NB4 (cell line): ENCODE results near the gene CENPF.

ENCODE experiments used
- DNase-seq: peaks from one replicate; pipeline ENCODE4 v3.0.0; 2010; ENCODE audit warnings: low read depth
- H3K4me3 ChIP-seq: one replicate; pipeline ENCODE4 v1.5.1; 2011; ENCODE audit warnings: mild to moderate bottlenecking, low read depth, low read length, moderate library complexity
- MYC ChIP-seq: IDR thresholded peaks from 2 replicates; pipeline ENCODE4 v1.6.1; 2011; ENCODE audit warnings: low read depth, low read length
- POLR2A ChIP-seq: IDR thresholded peaks from 2 replicates; pipeline ENCODE4 v1.6.1; 2011; ENCODE audit warnings: mild to moderate bottlenecking; ENCODE audit not compliant: insufficient read length; ENCODE audit errors: extremely low read depth
- TF ChIP-seq, protein P1 (sequence below): IDR thresholded peaks from 2 replicates; pipeline ENCODE4 v1.6.1; 2011; ENCODE audit warnings: low read depth, low read length
- TF ChIP-seq, protein P2 (sequence below): IDR thresholded peaks from one replicate; pipeline ENCODE4 v1.5.1; 2012; ENCODE audit warnings: low read depth, low read length

Gene CENPF

DNA sequence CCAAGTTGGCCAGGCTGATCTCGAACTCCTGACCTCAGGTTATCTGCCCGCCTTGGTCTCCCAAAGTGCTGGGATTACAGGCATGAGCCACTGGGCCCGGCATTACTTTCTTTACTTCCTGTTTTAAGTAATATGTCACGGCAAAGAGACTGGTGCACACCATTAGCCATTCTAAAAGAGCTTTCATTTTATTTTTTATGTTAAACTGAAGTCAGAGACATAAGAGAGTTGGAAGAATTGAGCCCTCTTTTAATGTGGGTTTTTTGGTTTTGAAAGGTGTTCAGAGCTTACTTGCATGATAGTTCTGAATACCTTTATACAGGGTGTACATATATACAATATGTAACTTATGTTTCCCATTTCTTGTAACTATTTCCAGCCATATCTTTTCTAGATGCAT lies 14.3 kb downstream of the CENPF start:
- no peak overlapping the region for H3K4me3 ChIP-seq
- TF ChIP-seq, protein P1, sequence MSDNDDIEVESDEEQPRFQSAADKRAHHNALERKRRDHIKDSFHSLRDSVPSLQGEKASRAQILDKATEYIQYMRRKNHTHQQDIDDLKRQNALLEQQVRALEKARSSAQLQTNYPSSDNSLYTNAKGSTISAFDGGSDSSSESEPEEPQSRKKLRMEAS = no peak
- TF ChIP-seq, protein P2, sequence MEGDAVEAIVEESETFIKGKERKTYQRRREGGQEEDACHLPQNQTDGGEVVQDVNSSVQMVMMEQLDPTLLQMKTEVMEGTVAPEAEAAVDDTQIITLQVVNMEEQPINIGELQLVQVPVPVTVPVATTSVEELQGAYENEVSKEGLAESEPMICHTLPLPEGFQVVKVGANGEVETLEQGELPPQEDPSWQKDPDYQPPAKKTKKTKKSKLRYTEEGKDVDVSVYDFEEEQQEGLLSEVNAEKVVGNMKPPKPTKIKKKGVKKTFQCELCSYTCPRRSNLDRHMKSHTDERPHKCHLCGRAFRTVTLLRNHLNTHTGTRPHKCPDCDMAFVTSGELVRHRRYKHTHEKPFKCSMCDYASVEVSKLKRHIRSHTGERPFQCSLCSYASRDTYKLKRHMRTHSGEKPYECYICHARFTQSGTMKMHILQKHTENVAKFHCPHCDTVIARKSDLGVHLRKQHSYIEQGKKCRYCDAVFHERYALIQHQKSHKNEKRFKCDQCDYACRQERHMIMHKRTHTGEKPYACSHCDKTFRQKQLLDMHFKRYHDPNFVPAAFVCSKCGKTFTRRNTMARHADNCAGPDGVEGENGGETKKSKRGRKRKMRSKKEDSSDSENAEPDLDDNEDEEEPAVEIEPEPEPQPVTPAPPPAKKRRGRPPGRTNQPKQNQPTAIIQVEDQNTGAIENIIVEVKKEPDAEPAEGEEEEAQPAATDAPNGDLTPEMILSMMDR = no peak
- no peak for TF ChIP-seq MYC
- no peak for TF ChIP-seq POLR2A
- no peak for DNase-seq

DNA sequence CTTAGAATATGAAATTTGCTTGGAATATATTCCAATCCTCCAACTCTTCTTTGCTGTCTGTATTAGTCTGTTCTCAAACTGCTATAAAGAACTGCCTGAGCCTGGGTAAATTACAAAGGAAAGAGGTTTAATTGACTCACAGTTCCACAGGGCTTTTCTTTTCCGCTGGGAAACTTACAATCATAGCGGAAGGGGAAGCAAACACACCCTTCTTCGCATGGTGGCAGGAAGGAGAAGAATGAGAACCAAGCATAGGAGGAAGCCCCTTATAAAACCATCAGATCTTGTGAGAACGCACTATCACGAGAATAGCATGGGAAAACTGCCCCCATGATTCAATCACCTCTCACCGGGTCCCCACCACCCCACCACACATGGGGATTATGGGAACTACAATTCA lies 14.8 kb downstream of the CENPF start:
- TF ChIP-seq, protein P2 = no peak
- TF ChIP-seq, protein P1 = no peak
- TF ChIP-seq POLR2A (no peak), MYC (no peak)
- no peak for DNase-seq
- no peak overlapping the region for H3K4me3 ChIP-seq

DNA sequence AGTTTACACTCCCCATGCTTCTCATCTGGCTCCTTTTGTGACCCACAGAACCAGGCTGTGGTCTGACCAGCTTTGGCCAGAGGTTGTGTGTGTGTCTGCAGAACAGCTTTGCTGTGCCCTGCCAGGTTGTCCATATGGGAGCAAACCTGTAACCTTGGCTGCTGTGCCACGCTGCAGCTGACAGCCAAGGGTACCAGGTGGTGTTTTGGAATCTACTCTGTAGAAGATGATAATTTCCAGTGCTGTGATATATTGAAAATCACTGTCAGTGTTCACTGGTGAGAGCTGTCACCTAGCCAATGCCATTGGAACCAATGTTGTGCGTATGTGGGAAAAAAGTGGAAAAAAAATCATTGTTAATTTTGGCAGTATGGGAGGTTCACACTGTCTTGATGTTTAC lies 18.2 kb downstream of the CENPF start:
- TF ChIP-seq, protein P2 = no peak
- TF ChIP-seq POLR2A (no peak), MYC (no peak)
- TF ChIP-seq, protein P1 = no peak
- no peak for DNase-seq
- H3K4me3 ChIP-seq = no peak overlapping the region

DNA sequence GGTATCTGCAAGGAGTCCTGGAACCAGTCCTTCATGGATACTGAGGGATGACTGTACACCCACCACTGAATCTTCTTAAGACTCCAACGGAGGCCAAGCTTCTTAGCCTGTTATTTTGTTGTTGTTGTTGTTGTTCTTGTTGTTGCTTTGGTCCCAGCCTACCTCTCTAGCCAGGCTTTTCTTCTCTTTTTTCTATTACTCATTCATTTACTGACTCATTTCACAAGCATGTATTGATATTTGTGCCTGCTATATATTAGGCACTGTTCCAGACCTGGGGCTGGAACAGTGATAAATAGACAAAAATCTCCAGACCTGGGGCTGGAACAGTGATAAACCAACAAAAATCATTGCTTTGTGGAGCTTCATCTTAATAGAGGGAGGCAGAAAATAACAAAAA lies 20.4 kb downstream of the CENPF start:
- no peak for DNase-seq
- TF ChIP-seq, protein P1 = no peak
- TF ChIP-seq, protein P2 = no peak
- TF ChIP-seq MYC = no peak
- no peak for TF ChIP-seq POLR2A
- H3K4me3 ChIP-seq = no peak overlapping the region

DNA sequence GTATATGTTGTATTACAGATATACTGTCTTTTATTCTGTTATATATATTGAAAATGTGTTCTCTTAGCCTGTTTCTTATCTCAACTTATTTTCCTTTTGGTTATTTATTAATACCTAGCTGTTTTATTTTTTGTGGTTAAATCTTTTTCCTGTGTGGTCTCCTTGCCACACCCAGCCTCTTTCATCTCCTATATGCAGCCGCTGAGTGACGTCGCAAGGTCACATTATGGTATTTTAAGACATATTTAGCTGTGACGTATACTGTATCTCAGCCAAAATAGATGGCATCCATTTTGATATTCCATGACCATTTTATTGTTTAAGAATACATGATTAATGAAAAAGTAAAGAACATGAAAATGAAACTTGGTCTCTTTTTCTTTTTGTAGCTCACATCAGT lies 29.1 kb downstream of the CENPF start:
- no peak overlapping the region for H3K4me3 ChIP-seq
- no peak for DNase-seq
- TF ChIP-seq, protein P2 = no peak
- TF ChIP-seq, protein P1 = no peak
- TF ChIP-seq POLR2A (no peak), MYC (no peak)

DNA sequence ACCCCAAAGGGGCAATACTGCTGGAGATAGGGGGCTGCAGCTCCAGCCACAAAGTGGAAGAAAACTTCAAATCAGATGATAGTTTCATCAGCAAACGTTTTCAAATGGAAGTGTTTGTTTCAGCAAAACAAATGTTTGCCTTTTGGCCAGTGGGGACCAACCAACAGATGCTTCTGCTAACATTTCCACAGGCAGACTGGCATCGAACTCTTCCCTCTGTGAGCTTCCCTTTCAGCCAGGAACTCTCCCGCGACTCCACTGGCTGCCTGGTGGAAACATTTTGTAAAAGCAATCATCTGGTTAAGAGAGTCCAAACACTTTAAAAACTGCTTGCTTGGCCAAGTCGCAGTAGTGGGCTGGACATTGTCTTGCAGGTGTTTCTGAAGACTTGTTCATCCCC lies 30.7 kb downstream of the CENPF start:
- TF ChIP-seq, protein P2 = no peak
- TF ChIP-seq MYC = no peak
- no peak for TF ChIP-seq POLR2A
- TF ChIP-seq, protein P1 = no peak
- DNase-seq = no peak
- no peak overlapping the region for H3K4me3 ChIP-seq
